HEK293T (cell line): Measurements from ENCODE around the gene CYB561A3.

Experiments used
- BHLHE40 ChIP-seq: fragments of 450-650 bp; IDR thresholded peaks from 2 replicates; pipeline ENCODE4 v1.6.1; 2016; ENCODE audit warnings: mild to moderate bottlenecking, moderate library complexity, borderline replicate concordance
- CTBP1 ChIP-seq: fragments of 450-650 bp; IDR thresholded peaks from 2 replicates; pipeline ENCODE4 v1.6.1; 2016; ENCODE audit warnings: borderline replicate concordance
- FOXA1 ChIP-seq: fragments of 450-650 bp; IDR thresholded peaks from 2 replicates; pipeline ENCODE4 v1.6.1; 2016; ENCODE audit warnings: mild to moderate bottlenecking
- FOXK2 ChIP-seq: fragments of 450-650 bp; IDR thresholded peaks from 2 replicates; pipeline ENCODE4 v1.6.1; 2016; ENCODE audit warnings: mild to moderate bottlenecking
- HDGF ChIP-seq: fragments of 450-650 bp; IDR thresholded peaks from 2 replicates; pipeline ENCODE4 v1.6.1; 2017; ENCODE audit warnings: antibody characterized with exemption, borderline replicate concordance
- SUZ12 ChIP-seq: fragments of 450-650 bp; IDR thresholded peaks from 2 replicates; pipeline ENCODE4 v1.6.1; 2016; ENCODE audit warnings: mild to moderate bottlenecking
- TF ChIP-seq, protein P1 (sequence below): fragments of 450-650 bp; IDR thresholded peaks from 2 replicates; pipeline ENCODE4 v1.6.1; 2016

DNA sequence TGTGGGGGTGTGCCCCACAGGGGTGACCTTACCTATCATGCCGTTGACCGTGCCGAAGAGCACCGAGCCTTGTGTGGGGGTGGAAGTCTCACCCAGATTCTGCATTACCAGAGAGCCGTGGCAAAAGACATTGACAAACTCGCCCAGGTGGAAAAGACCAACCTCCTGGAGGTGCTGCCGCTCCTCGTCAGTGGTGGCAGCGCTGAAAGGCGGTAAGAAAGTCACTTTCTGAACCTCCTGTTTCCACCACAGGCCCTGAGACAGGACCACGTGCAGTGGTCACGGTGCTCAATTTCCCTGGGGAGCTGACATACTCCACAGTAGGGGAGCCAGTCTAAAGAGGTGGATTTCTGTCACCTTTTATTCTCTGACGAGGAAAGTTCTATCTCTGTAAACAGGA is 59.1 kb downstream of the CYB561A3 start:
- no peak for TF ChIP-seq HDGF
- no peak for TF ChIP-seq BHLHE40
- TF ChIP-seq CTBP1: no peak
- TF ChIP-seq, protein P1, sequence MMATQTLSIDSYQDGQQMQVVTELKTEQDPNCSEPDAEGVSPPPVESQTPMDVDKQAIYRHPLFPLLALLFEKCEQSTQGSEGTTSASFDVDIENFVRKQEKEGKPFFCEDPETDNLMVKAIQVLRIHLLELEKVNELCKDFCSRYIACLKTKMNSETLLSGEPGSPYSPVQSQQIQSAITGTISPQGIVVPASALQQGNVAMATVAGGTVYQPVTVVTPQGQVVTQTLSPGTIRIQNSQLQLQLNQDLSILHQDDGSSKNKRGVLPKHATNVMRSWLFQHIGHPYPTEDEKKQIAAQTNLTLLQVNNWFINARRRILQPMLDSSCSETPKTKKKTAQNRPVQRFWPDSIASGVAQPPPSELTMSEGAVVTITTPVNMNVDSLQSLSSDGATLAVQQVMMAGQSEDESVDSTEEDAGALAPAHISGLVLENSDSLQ: no peak
- TF ChIP-seq SUZ12: no peak
- TF ChIP-seq FOXA1: no peak
- no peak for TF ChIP-seq FOXK2
